Endothelial cell of umbilical vein (primary cell): ENCODE measurements around the gene CEP57L1. TPM values are rescaled to one million over a fixed set of nuclear protein-coding genes. Genes with fewer than 3 reads are reported as not detected.

Experiments used
- BruUV-seq: library from RNA; stranded (reverse); fragments of 400-500 nt; replicated peaks from 2 replicates; lab custom pipeline; 2021; lab: Mats Ljungman, UMichigan
- CTCF ChIA-PET: fragments of 300-600, 350-600 bp; sonication (Branson Sonifier 250); formaldehyde crosslinking; loops from one replicate; lab custom pipeline; 2021; ENCODE audit warnings: antibody characterized with exemption, inconsistent platforms; lab: Charles Lee
- POLR2A ChIA-PET: fragments of 300-600, 350-600 bp; sonication (Branson Sonifier 250); formaldehyde crosslinking; loops from one replicate; lab custom pipeline; 2021; ENCODE audit warnings: antibody characterized with exemption, inconsistent platforms; lab: Charles Lee
- DNase-seq: peaks from one replicate; pipeline ENCODE4 v3.0.0-alpha.2; 2011; ENCODE audit warnings: low read depth, low spot score
- FAIRE-seq: peaks from 2 replicates; lab custom pipeline; 2011; peaks lifted over from hg19 to GRCh38; lab: Jason Lieb, UNC
- H2AFZ ChIP-seq: 2 replicates; pipeline ENCODE4 v1.6.0; 2012; ENCODE audit warnings: low read depth, low read length, control low read depth, inconsistent platforms
- H3K27ac ChIP-seq: 2 replicates; pipeline ENCODE4 v1.5.1; 2011; ENCODE audit warnings: low read depth, mild to moderate bottlenecking, control low read depth, low read length, moderate library complexity; ENCODE audit not compliant: insufficient read depth
- H3K27me3 ChIP-seq, 2 experiments: 2 replicates each; pipeline versions ENCODE4 v1.6.0 to v1.6.1; 2011; ENCODE audit warnings: low read length in 2 of 2, mixed read lengths in 1 of 2; ENCODE audit not compliant: control insufficient read depth in 2 of 2, insufficient read depth in 2 of 2
- H3K36me3 ChIP-seq, 2 experiments: 2 replicates in 1 of 2; 3 replicates in 1 of 2; pipeline ENCODE4 v1.5.1; 2011; ENCODE audit warnings: low read length in 2 of 2, mild to moderate bottlenecking in 1 of 2, moderate library complexity in 1 of 2; ENCODE audit not compliant: control insufficient read depth in 2 of 2, insufficient read depth in 2 of 2; ENCODE audit errors: extremely low read depth in 1 of 2
- H3K4me1 ChIP-seq: 3 replicates; pipeline ENCODE4 v1.5.1; 2011; ENCODE audit warnings: mild to moderate bottlenecking, low read length; ENCODE audit not compliant: control insufficient read depth, insufficient read depth; ENCODE audit errors: extremely low read depth
- H3K4me2 ChIP-seq: 2 replicates; pipeline ENCODE4 v1.6.1; 2011; ENCODE audit warnings: low read length, control low read depth, mixed read lengths; ENCODE audit not compliant: insufficient read depth
- H3K4me3 ChIP-seq, 3 experiments: fragments of 200-600 bp in 1 of 3; sonication (generic), shearing (Covaris generic) in 1 of 3; replicated peaks in 1 of 3; 2 replicates each; pipeline ENCODE4 v1.5.1; 2011 to 2016; ENCODE audit warnings: control low read depth in 3 of 3, low read length in 3 of 3, mild to moderate bottlenecking in 2 of 3, inconsistent platforms in 1 of 3, low read depth in 1 of 3, moderate library complexity in 1 of 3; ENCODE audit not compliant: insufficient read depth in 1 of 3
- H3K79me2 ChIP-seq: 2 replicates; pipeline ENCODE4 v1.6.0; 2012; ENCODE audit warnings: low read length, inconsistent platforms; ENCODE audit not compliant: control insufficient read depth, insufficient read depth
- H3K9ac ChIP-seq: replicated peaks from 2 replicates; pipeline ENCODE3; 2011; ENCODE audit warnings: low read length, control low read depth; ENCODE audit not compliant: insufficient read depth; ENCODE audit errors: extremely low read depth
- H3K9me1 ChIP-seq: replicated peaks from 3 replicates; pipeline ENCODE4 v1.6.0; 2011; ENCODE audit warnings: mild to moderate bottlenecking, low read length; ENCODE audit not compliant: control insufficient read depth, insufficient read depth; ENCODE audit errors: extremely low read depth
- H3K9me3 ChIP-seq: replicated peaks from 2 replicates; pipeline ENCODE4 v1.5.1; 2012; ENCODE audit warnings: low read length, inconsistent platforms; ENCODE audit not compliant: control insufficient read depth, insufficient read depth
- H4K20me1 ChIP-seq: replicated peaks from 2 replicates; pipeline ENCODE3; 2011; ENCODE audit warnings: mild to moderate bottlenecking, low read length; ENCODE audit not compliant: control insufficient read depth, insufficient read depth; ENCODE audit errors: extremely low read depth
- CTCF ChIP-seq, 2 donors: IDR thresholded peaks; 1 replicate in 1 of 2; 2 replicates in 1 of 2; pipeline ENCODE4 v1.5.1; 2011; ENCODE audit warnings: low read length in 2 of 2, mild to moderate bottlenecking in 2 of 2, moderate library complexity in 2 of 2, control low read depth in 1 of 2, inconsistent platforms in 1 of 2, low read depth in 1 of 2; ENCODE audit not compliant: insufficient read depth in 1 of 2; ENCODE audit errors: extremely low read depth in 1 of 2
- EZH2 ChIP-seq: IDR thresholded peaks from 2 replicates; pipeline ENCODE4 v1.6.1; 2012; ENCODE audit warnings: borderline replicate concordance, low read depth, mild to moderate bottlenecking, moderate library complexity, low read length, inconsistent platforms; ENCODE audit not compliant: severe bottlenecking
- FOS ChIP-seq: IDR thresholded peaks from 2 replicates; pipeline ENCODE4 v1.6.1; 2011; ENCODE audit warnings: mild to moderate bottlenecking, low read length, moderate library complexity, borderline replicate concordance; ENCODE audit not compliant: insufficient read depth
- GATA2 ChIP-seq: IDR thresholded peaks from 2 replicates; pipeline ENCODE4 v1.7.0; 2011; ENCODE audit warnings: low read depth, mild to moderate bottlenecking, moderate library complexity, mixed read lengths, low read length; ENCODE audit not compliant: insufficient read length, insufficient read depth
- JUN ChIP-seq: IDR thresholded peaks from 2 replicates; pipeline ENCODE4 v1.6.1; 2011; ENCODE audit warnings: borderline replicate concordance, low read depth; ENCODE audit not compliant: insufficient read length, insufficient read depth
- MAX ChIP-seq: IDR thresholded peaks from 2 replicates; pipeline ENCODE4 v1.6.1; 2011; ENCODE audit not compliant: insufficient read depth, insufficient read length
- MYC ChIP-seq: IDR thresholded peaks from one replicate; pipeline ENCODE4 v1.6.1; 2011; ENCODE audit warnings: mild to moderate bottlenecking, low read depth, low read length
- POLR2A ChIP-seq: IDR thresholded peaks from 2 replicates; pipeline ENCODE4 v1.6.1; 2012; ENCODE audit warnings: low read depth, mild to moderate bottlenecking, control low read depth, low read length
- POLR2AphosphoS5 ChIP-seq: IDR thresholded peaks from 2 replicates; pipeline ENCODE4 v1.6.1; 2012; ENCODE audit warnings: low read depth, mild to moderate bottlenecking, control low read depth, low read length, moderate library complexity; ENCODE audit not compliant: insufficient read depth
- dilution Hi-C: fragments of 300-500 bp; cut with MboI; formaldehyde crosslinking; loops from one replicate; pipeline ENCODE4 v1.15.0; 2019; ENCODE audit warnings: low sequenced_read_pairs; ENCODE audit not compliant: extremely low pct_ligation_motif_present
- intact Hi-C: fragments of 100-400 bp; cut with micrococcal nuclease; formaldehyde crosslinking; loops from one replicate; pipeline ENCODE4 v1.10.0; 2022
- polyA plus RNA-seq, 4 experiments: library from polyadenylated mRNA; depleted of rRNA in 3 of 4; stranded (reverse) in 3 of 4; unstranded in 1 of 4; fragments of >200 nt; gene quantifications; 2 replicates each; pipeline versions ENCODE4 v1.2.1 to v1.2.3, GENCODE V29; 2011 to 2012; ENCODE audit warnings: missing spikeins in 1 of 4
- total RNA-seq: library from RNA; stranded (reverse); gene quantifications from 2 replicates; pipeline ENCODE4 v1.2.3, GENCODE V29; 2021

The CEP57L1 gene
- total and polyA plus RNA-seq, 2 donors (not counting 3 experiments of a cell fraction or from before 2014, with no cell fraction given), result 7.8 to 20.9 TPM

GRCh38 chr6:109102762-109103161, 7.5 kb downstream of the CEP57L1 start:
- H3K9me1 ChIP-seq, result no peaks in the 10 kb centered on the region
- H3K9me3 ChIP-seq, result no peaks in the 10 kb centered on the region
- H4K20me1 ChIP-seq, result no peaks in the 10 kb centered on the region
- H3K27me3 ChIP-seq, result no peaks in the 10 kb centered on the region
- no peak overlapping the region for H3K9ac ChIP-seq
- no peak for FAIRE-seq
- H3K79me2 ChIP-seq, result peaks cover 36% of the 10 kb centered on the region
- no peaks in the 10 kb centered on the region for H3K36me3 ChIP-seq
- POLR2A ChIA-PET, result no interaction called here
- H3K4me1 ChIP-seq, result no peaks in the 10 kb centered on the region
- DNase-seq, result no peak
- no peak overlapping the region for H2AFZ ChIP-seq
- TF ChIP-seq POLR2AphosphoS5, result no peak
- no peak for TF ChIP-seq POLR2A
- no peak for TF ChIP-seq MAX
- no peak for TF ChIP-seq CTCF (IDR thresholded peaks at IDR 0.05; ENCODE audit: extremely low read depth in 1 of 2, insufficient read depth in 1 of 2, low read depth in 1 of 2, low read length in 2 of 2)
- TF ChIP-seq MYC, result no peak
- no peak for TF ChIP-seq FOS
- no peak for TF ChIP-seq JUN
- no peak for TF ChIP-seq EZH2
- no peak for TF ChIP-seq GATA2
- CTCF ChIA-PET, result no interaction called here
- H3K4me3 ChIP-seq, result no peak overlapping the region
- intact Hi-C loops (no loop called here), dilution Hi-C loops (no loop called here)
- H3K27ac ChIP-seq, result no peak overlapping the region
- no TSS peak for BruUV-seq
- no peak overlapping the region for H3K4me2 ChIP-seq
